Activated gamma-delta T cell treated with anti-CD3 and anti-CD28 coated beads, Interleukin-2, amount 50 U/mL, for 16 hours (primary cell): Measurements from ENCODE around the gene NECAB2.

Experiments used
- DNase-seq: peaks from one replicate; pipeline ENCODE4 v3.0.0-alpha.2; 2020; ENCODE audit warnings: low read depth

Gene NECAB2

DNA sequence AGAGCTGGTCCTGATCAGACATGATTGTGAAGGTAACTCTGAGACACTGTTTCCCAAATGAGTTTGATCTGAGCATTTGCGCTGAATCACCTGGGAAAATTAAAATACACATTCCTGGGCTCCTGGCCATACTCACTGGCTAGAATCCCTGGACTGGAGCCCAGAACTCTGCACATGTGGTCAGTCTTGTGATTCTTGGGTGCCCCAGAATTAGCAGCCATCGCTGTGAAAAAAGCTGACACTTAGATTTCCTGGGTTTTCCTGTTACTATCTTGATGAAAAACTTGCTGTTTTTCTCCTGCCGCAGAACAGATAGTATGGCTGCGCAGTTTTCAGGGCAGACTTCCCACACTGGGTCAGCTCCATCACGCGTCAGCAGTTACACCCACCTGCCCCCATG lies 24.6 kb downstream of the NECAB2 start:
- no peak for DNase-seq

GRCh38 chr16:83994087-83994486 lies 26.0 kb downstream of the NECAB2 start:
- no peak for DNase-seq

- DNase-seq: no peak
Observed at GRCh38 chr16:83994703-83995102, 26.7 kb downstream of the NECAB2 start.

DNA sequence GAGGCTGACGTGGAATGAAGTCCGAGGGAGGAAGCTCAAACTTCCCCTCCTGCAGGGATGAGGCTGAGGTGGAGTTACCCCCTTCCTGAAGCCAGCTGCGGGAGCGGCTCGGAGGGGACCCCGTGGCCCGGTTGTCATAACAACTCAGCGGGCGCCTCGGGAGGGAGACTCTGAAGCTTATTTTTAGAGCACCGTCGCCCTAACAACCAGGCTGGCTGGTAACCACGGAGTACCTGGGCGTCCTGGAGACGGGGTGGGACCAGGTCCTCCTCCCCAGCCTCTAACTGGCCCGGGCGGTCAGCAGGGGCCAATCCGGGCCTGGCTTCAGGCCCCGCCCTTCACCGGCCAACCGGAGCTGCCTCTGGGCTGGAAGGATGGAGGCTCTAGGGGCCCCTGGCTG lies 27.7 kb downstream of the NECAB2 start:
- no peak for DNase-seq

- no peak for DNase-seq
Observed at GRCh38 chr16:83996481-83997252, 28.6 kb downstream of the NECAB2 start.

DNA sequence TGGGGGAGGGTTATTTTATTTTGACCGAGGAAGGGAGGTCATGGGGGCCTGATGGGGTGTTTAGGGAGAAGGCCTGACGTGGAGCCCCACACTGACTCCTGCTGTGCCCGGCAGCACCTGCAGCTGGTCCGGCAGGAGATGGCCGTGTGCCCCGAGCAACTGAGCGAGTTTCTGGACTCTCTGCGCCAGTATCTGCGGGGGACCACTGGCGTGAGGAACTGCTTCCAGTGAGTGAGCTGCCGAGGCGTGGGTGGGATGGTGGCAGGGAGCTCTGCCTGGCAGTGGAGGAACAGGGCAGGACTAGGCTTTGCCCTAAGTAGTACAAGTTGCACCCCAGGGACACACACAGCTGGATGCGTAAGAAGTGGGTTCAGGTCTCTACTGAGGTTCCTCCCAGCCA lies 30.0 kb downstream of the NECAB2 start:
- DNase-seq: no peak

GRCh38 chr16:84000989-84001642 lies 33.1 kb downstream of the NECAB2 start:
- DNase-seq: no peak

GRCh38 chr16:84001726-84002125 lies 33.7 kb downstream of the NECAB2 start:
- DNase-seq: no peak

- no peak for DNase-seq
Observed at GRCh38 chr16:84003038-84003437, 35.0 kb downstream of the NECAB2 start.

GRCh38 chr16:84004442-84004841 lies 36.4 kb downstream of the NECAB2 start:
- no peak for DNase-seq

- no peak for DNase-seq
Observed at GRCh38 chr16:84005391-84005790, 37.3 kb downstream of the NECAB2 start.

DNA sequence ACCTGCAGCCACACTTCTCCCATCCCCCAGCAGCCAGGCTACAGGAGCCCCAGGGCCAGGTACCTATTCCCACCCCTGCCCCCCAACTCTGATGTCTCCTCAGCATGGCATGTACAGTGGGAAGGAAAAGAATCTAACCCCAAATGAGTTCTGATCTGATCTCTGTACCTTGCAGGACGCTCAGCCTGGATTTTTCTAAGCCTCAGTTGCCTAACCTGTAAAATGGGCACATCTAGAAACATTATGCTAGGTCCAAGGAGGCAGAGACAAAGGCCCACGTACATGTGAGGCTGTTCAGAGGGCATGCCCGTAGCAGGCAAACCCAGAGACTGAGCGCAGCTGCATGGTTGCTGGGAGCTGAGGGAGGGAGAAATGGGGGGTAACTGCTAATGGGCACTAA lies 39.5 kb downstream of the NECAB2 start:
- DNase-seq: no peak

DNA sequence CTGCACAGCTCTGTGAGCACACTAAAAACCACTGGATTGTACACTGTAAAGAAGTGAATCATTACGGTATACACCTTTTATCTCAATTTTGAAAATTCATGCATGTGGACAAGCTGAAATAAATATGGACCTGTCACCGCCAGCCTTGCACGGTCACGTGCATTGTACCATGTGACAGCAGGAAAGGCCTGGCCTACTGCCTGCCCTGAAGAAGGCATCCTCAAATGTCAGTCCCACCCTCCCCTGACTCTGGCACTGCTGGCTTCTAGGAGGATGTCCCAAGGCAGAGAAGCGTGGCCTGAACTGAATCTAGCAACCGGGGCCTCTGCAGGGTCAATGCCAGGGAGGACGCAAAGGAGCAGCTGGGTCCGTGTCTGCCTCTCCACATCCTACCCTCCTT lies 39.9 kb downstream of the NECAB2 start:
- DNase-seq: no peak

GRCh38 chr16:84009282-84009681 lies 41.2 kb downstream of the NECAB2 start:
- no peak for DNase-seq

GRCh38 chr16:84013787-84014569 lies 45.9 kb downstream of the NECAB2 start:
- no peak for DNase-seq

DNA sequence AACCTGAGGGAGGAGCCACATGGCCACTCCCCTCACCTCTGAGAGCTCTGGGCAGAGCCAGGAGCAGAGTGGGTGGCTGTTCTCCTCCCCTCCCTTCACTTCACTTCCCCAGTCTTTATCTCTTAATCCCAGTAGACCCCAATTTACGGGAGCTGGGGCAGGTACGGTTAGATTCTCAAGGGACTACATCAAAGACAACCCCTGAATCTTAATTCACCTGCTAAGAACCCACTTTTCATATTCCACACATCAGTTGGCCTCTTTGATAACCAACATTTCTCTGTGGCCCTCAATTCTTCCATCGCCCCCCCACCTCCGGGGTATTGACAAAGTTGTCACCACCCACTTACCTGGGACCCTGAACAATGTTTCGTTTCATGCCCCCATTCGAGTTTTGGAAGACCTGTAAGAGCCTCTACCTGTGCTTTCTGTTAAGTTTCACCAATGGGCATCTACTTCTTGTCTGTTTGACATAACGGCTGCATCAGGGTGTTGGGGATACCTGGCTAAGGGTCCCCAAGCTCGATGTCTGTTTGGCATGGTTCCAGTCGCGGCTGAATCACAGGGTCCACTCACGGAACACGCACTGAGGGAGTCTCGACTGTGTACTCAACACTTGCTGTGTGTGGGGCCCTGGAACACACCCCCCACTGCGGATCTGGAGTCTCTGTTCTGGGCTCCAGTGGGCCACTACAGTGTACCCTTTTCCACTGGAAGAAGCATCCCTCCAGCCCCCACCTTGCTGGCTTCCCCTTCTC lies 46.7 kb downstream of the NECAB2 start:
- no peak for DNase-seq

GRCh38 chr16:84015399-84015798 lies 47.4 kb downstream of the NECAB2 start:
- DNase-seq: no peak

DNA sequence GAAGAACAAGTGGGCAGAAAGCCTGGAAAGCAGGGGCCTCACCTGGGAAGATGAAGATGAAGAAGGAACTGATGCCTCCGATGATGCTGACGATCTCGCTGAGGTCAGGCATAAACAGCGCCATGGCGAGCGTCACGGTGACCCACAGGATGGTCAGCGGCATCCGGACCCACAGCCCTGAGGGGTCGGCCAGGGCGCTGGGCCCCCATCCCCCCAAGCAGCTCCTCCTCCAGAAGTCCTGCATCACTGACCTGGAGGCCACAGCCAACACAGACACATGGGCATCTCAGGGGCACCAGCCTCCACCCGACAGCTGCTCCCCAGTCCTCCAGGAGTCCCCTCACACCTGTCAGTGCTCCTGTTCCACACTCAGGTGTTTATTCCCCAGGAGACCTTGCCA lies 48.4 kb downstream of the NECAB2 start:
- no peak for DNase-seq

DNA sequence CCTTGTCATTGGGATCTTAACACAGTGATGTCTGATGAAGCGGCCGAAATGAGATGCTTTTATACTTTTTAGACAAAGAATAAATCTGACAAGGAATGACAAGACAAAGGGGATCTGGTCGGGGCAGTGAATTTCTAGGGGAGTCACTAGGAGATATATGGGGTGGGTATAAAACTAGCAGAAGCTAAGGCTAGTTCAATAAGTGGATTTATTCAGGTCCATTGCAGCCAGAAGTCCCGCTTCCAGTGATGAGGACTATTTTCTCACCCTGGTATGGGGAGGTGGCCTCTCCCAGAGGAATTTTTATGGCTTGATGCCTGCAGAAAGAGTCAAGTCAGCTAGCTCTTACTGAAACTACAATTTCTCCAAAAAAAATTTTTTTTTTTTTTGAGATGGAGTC lies 50.7 kb downstream of the NECAB2 start:
- no peak for DNase-seq

- no peak for DNase-seq
Observed at GRCh38 chr16:84020353-84020752, 52.3 kb downstream of the NECAB2 start.

GRCh38 chr16:84021488-84021887 lies 53.4 kb downstream of the NECAB2 start:
- no peak for DNase-seq

DNA sequence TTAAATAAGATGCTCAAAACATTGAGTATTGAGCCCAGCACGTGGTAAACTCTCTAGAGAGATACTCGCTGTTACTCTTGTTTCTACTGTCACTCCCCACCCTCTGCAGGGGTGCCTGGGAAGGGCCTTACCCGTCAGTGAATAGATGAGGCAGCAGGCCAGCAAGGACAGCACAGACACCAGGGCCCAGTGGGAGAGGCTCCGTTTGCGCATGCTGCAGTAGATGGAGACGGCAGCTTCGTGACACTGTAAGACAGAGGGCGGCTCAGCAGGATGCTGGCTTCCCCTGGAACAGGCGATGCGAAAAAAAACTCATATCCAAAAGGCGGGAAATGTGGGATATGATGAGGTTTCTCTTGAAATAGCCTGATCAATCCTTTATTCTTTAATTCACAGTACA lies 54.6 kb downstream of the NECAB2 start:
- DNase-seq: no peak
